HepG2 (cell line): ENCODE measurements around the gene CPLX3. TPM values are rescaled to one million over a fixed set of nuclear protein-coding genes. Genes with fewer than 3 reads are reported as not detected.
A peak's percentile ranks its signal among the peaks of the same experiment; 100 is the strongest.

ENCODE experiments used
- CBX5 ChIP-seq: sonication (generic); formaldehyde crosslinking; IDR thresholded peaks from 2 replicates; pipeline ENCODE4 v1.4.0; 2020; ENCODE audit warnings: missing genetic modification reagents, borderline replicate concordance
- FOSL2 ChIP-seq: sonication (generic); formaldehyde crosslinking; IDR thresholded peaks from 2 replicates; pipeline ENCODE4 v1.4.0; 2020; ENCODE audit warnings: missing genetic modification reagents
- HDAC1 ChIP-seq: sonication (generic); formaldehyde crosslinking; IDR thresholded peaks from 2 replicates; pipeline ENCODE4 v1.5.1; 2020; ENCODE audit warnings: mild to moderate bottlenecking, missing genetic modification reagents
- JARID2 ChIP-seq: sonication (generic); formaldehyde crosslinking; IDR thresholded peaks from 2 replicates; pipeline ENCODE4 v1.8.1; 2023; ENCODE audit warnings: missing genetic modification reagents, inconsistent platforms; ENCODE audit not compliant: insufficient replicate concordance
- MIER3 ChIP-seq: IDR thresholded peaks from 2 replicates; pipeline ENCODE4 v1.6.1; 2016; ENCODE audit warnings: missing compliant biosample characterization, borderline replicate concordance
- NFE2L2 ChIP-seq: fragments of 150-350 bp; IDR thresholded peaks from 2 replicates; pipeline ENCODE4 v1.6.1; 2014; ENCODE audit warnings: low read length
- SMAD1 ChIP-seq: sonication (generic); formaldehyde crosslinking; IDR thresholded peaks from 2 replicates; pipeline ENCODE4 v1.4.0; 2020; ENCODE audit warnings: missing genetic modification reagents, low read depth, mild to moderate bottlenecking, borderline replicate concordance
- ZNF263 ChIP-seq: sonication (generic); formaldehyde crosslinking; IDR thresholded peaks from 2 replicates; pipeline ENCODE4 v1.4.0; 2020; ENCODE audit warnings: missing genetic modification reagents
- ZNF607 ChIP-seq: sonication (generic); formaldehyde crosslinking; IDR thresholded peaks from 2 replicates; pipeline ENCODE4 v1.5.1; 2020; ENCODE audit warnings: missing genetic modification reagents, mild to moderate bottlenecking, borderline replicate concordance
- ZNF816 ChIP-seq: sonication (generic); formaldehyde crosslinking; IDR thresholded peaks from 2 replicates; pipeline ENCODE4 v1.8.0; 2022; ENCODE audit warnings: missing genetic modification reagents, mild to moderate bottlenecking, borderline replicate concordance
- polyA plus RNA-seq, 8 experiments: library from polyadenylated mRNA; depleted of rRNA in 3 of 8; stranded (reverse) in 7 of 8; unstranded in 1 of 8; fragments of >200 nt; fragmentation: Illumina TruSeq in 4 of 8; extraction: Trizol in 4 of 8; gene quantifications; 2 replicates each; pipeline versions ENCODE4 v1.2.1 to v1.2.3, GENCODE V29; 2011 to 2016; ENCODE audit warnings: low read depth in 4 of 8, missing spikeins in 1 of 8, mixed read lengths in 1 of 8; ENCODE audit not compliant: insufficient read depth in 1 of 8
- total RNA-seq, 5 experiments: library from RNA; depleted of rRNA; stranded (reverse); fragments of >200 nt; fragmentation: Illumina TruSeq; extraction: Trizol; gene quantifications; 2 replicates each; pipeline ENCODE4 v1.2.3, GENCODE V29; 2016; ENCODE audit warnings: low read depth in 1 of 5
- TF ChIP-seq, protein P1 (sequence below): IDR thresholded peaks from 2 replicates; pipeline ENCODE4 v1.6.1; 2012; ENCODE audit warnings: low read length, improper control_type of control experiment
- TF ChIP-seq, protein P2 (sequence below): sonication (generic); formaldehyde crosslinking; IDR thresholded peaks from 2 replicates; pipeline ENCODE4 v1.5.1; 2020; ENCODE audit warnings: mild to moderate bottlenecking, missing genetic modification reagents, moderate library complexity
- TF ChIP-seq, protein P3 (sequence below): sonication (generic); formaldehyde crosslinking; IDR thresholded peaks from 2 replicates; pipeline ENCODE4 v1.8.1; 2023; ENCODE audit warnings: missing genetic modification reagents, inconsistent platforms, borderline replicate concordance
- TF ChIP-seq, protein P4 (sequence below): sonication (generic); formaldehyde crosslinking; IDR thresholded peaks from 2 replicates; pipeline ENCODE4 v1.4.0; 2020; ENCODE audit warnings: mild to moderate bottlenecking, missing genetic modification reagents
- TF ChIP-seq, protein P5 (sequence below): sonication (generic); formaldehyde crosslinking; conservative IDR thresholded peaks from 2 replicates; pipeline ENCODE4 v1.4.0; 2020; ENCODE audit warnings: mild to moderate bottlenecking, missing genetic modification reagents, moderate library complexity

Gene CPLX3
- total and polyA plus RNA-seq, 2 of the 13 experiments (the other 11 are each of a cell fraction or from before 2014, with no cell fraction given): not detected

DNA sequence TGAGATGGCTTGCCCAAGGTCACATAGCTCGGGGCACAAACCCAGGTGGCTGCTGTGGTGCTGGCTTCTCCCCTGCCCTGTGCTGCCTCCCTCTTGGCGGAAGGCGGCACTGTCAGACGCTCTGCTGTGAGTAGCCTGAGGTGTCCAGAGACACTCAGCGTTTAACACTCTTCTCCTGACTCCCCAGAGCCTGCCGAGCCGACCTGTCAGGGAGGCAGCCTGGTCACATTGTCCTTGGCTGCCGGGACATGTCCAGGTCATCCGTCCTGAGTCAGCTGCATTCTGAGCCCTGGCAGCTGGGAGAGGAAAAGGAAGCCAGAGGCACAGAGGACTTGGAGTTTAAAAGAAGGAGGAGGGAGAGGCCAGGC, 9.1 kb upstream of the CPLX3 start (continued):
- TF ChIP-seq, protein P1, sequence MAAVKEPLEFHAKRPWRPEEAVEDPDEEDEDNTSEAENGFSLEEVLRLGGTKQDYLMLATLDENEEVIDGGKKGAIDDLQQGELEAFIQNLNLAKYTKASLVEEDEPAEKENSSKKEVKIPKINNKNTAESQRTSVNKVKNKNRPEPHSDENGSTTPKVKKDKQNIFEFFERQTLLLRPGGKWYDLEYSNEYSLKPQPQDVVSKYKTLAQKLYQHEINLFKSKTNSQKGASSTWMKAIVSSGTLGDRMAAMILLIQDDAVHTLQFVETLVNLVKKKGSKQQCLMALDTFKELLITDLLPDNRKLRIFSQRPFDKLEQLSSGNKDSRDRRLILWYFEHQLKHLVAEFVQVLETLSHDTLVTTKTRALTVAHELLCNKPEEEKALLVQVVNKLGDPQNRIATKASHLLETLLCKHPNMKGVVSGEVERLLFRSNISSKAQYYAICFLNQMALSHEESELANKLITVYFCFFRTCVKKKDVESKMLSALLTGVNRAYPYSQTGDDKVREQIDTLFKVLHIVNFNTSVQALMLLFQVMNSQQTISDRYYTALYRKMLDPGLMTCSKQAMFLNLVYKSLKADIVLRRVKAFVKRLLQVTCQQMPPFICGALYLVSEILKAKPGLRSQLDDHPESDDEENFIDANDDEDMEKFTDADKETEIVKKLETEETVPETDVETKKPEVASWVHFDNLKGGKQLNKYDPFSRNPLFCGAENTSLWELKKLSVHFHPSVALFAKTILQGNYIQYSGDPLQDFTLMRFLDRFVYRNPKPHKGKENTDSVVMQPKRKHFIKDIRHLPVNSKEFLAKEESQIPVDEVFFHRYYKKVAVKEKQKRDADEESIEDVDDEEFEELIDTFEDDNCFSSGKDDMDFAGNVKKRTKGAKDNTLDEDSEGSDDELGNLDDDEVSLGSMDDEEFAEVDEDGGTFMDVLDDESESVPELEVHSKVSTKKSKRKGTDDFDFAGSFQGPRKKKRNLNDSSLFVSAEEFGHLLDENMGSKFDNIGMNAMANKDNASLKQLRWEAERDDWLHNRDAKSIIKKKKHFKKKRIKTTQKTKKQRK: no peak
- TF ChIP-seq, protein P2, sequence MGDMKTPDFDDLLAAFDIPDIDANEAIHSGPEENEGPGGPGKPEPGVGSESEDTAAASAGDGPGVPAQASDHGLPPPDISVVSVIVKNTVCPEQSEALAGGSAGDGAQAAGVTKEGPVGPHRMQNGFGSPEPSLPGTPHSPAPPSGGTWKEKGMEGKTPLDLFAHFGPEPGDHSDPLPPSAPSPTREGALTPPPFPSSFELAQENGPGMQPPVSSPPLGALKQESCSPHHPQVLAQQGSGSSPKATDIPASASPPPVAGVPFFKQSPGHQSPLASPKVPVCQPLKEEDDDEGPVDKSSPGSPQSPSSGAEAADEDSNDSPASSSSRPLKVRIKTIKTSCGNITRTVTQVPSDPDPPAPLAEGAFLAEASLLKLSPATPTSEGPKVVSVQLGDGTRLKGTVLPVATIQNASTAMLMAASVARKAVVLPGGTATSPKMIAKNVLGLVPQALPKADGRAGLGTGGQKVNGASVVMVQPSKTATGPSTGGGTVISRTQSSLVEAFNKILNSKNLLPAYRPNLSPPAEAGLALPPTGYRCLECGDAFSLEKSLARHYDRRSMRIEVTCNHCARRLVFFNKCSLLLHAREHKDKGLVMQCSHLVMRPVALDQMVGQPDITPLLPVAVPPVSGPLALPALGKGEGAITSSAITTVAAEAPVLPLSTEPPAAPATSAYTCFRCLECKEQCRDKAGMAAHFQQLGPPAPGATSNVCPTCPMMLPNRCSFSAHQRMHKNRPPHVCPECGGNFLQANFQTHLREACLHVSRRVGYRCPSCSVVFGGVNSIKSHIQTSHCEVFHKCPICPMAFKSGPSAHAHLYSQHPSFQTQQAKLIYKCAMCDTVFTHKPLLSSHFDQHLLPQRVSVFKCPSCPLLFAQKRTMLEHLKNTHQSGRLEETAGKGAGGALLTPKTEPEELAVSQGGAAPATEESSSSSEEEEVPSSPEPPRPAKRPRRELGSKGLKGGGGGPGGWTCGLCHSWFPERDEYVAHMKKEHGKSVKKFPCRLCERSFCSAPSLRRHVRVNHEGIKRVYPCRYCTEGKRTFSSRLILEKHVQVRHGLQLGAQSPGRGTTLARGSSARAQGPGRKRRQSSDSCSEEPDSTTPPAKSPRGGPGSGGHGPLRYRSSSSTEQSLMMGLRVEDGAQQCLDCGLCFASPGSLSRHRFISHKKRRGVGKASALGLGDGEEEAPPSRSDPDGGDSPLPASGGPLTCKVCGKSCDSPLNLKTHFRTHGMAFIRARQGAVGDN (CRISPR knock-in tag): peak; percentile 41
- TF ChIP-seq NFE2L2: no peak
- TF ChIP-seq SMAD1 (CRISPR knock-in tag): no peak
- no peak for TF ChIP-seq HDAC1 (CRISPR knock-in tag)
- no peak for TF ChIP-seq ZNF607 (CRISPR knock-in tag)
- no peak for TF ChIP-seq MIER3 (CRISPR knock-in tag)
- peak; percentile 27; the same call in 1 of the 2 replicates for TF ChIP-seq FOSL2 (CRISPR knock-in tag)
- TF ChIP-seq ZNF263 (CRISPR knock-in tag): peak; percentile 67; the same call in 1 of the 2 replicates
- TF ChIP-seq JARID2: no peak
- TF ChIP-seq, protein P3, sequence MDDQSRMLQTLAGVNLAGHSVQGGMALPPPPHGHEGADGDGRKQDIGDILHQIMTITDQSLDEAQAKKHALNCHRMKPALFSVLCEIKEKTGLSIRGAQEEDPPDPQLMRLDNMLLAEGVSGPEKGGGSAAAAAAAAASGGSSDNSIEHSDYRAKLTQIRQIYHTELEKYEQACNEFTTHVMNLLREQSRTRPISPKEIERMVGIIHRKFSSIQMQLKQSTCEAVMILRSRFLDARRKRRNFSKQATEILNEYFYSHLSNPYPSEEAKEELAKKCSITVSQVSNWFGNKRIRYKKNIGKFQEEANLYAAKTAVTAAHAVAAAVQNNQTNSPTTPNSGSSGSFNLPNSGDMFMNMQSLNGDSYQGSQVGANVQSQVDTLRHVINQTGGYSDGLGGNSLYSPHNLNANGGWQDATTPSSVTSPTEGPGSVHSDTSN (CRISPR knock-in tag): no peak
- TF ChIP-seq, protein P4, sequence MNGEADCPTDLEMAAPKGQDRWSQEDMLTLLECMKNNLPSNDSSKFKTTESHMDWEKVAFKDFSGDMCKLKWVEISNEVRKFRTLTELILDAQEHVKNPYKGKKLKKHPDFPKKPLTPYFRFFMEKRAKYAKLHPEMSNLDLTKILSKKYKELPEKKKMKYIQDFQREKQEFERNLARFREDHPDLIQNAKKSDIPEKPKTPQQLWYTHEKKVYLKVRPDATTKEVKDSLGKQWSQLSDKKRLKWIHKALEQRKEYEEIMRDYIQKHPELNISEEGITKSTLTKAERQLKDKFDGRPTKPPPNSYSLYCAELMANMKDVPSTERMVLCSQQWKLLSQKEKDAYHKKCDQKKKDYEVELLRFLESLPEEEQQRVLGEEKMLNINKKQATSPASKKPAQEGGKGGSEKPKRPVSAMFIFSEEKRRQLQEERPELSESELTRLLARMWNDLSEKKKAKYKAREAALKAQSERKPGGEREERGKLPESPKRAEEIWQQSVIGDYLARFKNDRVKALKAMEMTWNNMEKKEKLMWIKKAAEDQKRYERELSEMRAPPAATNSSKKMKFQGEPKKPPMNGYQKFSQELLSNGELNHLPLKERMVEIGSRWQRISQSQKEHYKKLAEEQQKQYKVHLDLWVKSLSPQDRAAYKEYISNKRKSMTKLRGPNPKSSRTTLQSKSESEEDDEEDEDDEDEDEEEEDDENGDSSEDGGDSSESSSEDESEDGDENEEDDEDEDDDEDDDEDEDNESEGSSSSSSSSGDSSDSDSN (CRISPR knock-in tag): peak; percentile 59; the same call in 1 of the 2 replicates
- TF ChIP-seq, protein P5, sequence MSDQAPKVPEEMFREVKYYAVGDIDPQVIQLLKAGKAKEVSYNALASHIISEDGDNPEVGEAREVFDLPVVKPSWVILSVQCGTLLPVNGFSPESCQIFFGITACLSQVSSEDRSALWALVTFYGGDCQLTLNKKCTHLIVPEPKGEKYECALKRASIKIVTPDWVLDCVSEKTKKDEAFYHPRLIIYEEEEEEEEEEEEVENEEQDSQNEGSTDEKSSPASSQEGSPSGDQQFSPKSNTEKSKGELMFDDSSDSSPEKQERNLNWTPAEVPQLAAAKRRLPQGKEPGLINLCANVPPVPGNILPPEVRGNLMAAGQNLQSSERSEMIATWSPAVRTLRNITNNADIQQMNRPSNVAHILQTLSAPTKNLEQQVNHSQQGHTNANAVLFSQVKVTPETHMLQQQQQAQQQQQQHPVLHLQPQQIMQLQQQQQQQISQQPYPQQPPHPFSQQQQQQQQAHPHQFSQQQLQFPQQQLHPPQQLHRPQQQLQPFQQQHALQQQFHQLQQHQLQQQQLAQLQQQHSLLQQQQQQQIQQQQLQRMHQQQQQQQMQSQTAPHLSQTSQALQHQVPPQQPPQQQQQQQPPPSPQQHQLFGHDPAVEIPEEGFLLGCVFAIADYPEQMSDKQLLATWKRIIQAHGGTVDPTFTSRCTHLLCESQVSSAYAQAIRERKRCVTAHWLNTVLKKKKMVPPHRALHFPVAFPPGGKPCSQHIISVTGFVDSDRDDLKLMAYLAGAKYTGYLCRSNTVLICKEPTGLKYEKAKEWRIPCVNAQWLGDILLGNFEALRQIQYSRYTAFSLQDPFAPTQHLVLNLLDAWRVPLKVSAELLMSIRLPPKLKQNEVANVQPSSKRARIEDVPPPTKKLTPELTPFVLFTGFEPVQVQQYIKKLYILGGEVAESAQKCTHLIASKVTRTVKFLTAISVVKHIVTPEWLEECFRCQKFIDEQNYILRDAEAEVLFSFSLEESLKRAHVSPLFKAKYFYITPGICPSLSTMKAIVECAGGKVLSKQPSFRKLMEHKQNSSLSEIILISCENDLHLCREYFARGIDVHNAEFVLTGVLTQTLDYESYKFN (CRISPR knock-in tag): no peak
- TF ChIP-seq CBX5 (CRISPR knock-in tag): peak; percentile 43; the same call in 1 of the 2 replicates
- TF ChIP-seq ZNF816 (CRISPR knock-in tag): no peak
